ENCODE results near the gene ARHGAP22.

DNA sequence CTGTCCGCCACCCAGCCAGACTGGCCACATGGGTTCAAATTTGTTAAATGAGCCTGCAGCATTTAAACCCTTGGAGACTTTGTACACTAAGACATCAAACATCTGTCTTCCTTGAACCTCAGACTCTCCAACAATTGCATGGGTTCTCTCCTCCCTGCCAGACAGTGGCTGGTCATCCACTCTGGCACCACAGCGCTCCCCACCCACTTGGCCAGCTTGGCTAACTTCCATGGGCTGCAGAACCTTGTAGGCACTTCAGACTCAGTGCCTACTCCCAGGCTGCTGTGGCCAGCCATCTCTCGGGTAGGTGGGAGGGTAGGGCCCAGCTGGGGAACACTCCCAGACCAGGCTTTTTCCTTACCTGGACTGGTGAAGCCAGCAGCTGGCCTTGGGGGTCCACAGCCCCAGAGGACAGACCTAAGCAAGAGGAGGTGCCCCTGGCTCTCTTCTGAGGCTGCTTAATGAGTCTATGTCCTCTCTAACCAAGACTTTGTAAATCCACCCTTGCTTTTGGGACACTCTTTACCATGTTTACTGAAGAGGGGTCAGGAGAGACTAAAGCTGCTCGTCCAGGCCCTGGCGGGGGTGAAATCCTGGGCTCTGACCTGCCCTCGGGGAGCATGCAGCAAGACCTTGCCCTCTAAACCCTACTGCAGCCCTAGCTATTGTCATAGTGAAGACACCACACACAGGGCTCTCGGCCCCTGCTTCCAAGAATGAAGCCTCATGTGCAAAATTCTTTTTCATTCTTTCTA is 82.7 kb downstream of the ARHGAP22 start:
- no peak for TF ChIP-seq POLR2A (IDR thresholded peaks at IDR 0.05; ENCODE audit: low read length)
- TF ChIP-seq GATA1 (IDR thresholded peaks at IDR 0.05; ENCODE audit: low read depth, low read length): no peak
